HG03469 (cell line): Measurements from ENCODE around the gene MEIOB.

Source experiments
- ATAC-seq: cut with Tn5 transposase; IDR thresholded peaks from one replicate; pipeline ENCODE4 v1.9.1; 2021; ENCODE audit warnings: mild to moderate bottlenecking, moderate library complexity, moderate number of reproducible peaks; ENCODE audit not compliant: unreplicated experiment

Gene MEIOB

DNA sequence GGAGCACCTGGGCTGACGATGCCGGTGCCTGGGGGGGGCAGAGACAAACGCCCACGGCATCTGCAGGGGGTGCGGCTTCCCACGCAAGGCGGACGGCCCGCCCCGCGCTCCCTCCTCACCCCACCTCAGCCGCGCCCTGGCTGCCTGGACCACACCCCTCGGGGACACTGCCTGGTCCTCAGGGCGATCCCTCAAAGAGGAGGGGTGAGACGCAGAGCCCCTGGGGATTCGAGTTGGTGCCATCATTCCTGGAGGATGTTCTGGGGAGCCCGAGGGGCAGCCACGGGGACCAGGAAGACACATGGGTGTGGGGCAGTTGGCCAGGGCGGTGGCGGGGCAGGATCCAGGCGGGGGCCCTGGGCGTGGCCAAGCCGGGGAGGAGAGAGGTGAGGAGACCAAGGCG lies 82.3 kb downstream of the MEIOB start:
- no peak for ATAC-seq

DNA sequence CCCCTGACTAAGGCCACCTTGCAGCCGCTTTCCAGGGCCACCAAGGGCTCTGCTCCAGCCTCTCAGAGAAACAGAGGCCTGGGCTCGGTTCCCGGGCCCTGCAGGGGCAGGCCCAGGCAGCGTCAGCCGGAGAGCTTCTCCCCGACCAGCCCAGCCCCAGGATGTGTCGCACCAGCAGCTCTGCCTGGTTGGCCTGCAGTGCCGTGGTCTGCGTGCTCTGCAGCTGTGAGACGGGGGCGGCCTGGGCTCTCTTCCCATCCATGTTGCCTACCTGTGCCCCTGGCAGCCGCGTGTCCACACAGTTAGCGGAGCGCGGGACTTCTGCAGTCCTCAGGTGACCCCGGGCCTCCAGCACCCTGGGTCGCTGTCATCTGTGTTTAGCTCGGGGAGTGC lies 83.3 kb downstream of the MEIOB start:
- ATAC-seq: no peak

DNA sequence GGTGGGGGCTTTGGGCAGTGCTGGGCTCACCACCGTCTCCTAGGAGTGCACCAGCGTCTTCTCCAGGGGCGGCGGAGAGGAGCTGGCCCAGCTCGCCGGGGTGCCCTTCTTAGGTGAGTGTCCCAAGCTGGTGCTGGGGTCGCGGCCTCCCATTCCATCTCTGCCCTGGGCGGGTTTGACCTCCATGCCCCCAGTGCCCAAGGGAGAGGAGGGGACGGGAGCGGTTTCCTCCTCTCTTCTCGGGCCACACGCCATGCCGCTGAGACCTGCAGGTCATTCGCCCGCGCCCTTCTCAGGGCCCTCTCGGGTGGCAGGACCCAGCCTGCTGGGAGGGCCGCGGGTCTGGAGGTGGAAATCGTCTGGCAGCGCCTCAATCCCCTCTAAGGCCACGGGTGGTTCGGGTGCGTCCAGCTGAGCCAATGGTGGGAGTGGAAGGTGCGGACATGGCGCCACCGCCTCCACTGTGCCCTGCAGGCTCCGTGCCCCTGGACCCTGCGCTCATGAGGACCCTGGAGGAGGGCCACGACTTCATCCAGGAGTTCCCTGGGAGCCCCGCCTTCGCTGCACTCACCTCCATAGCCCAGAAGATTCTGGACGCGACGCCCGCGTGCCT lies 83.8 kb downstream of the MEIOB start:
- no peak for ATAC-seq

DNA sequence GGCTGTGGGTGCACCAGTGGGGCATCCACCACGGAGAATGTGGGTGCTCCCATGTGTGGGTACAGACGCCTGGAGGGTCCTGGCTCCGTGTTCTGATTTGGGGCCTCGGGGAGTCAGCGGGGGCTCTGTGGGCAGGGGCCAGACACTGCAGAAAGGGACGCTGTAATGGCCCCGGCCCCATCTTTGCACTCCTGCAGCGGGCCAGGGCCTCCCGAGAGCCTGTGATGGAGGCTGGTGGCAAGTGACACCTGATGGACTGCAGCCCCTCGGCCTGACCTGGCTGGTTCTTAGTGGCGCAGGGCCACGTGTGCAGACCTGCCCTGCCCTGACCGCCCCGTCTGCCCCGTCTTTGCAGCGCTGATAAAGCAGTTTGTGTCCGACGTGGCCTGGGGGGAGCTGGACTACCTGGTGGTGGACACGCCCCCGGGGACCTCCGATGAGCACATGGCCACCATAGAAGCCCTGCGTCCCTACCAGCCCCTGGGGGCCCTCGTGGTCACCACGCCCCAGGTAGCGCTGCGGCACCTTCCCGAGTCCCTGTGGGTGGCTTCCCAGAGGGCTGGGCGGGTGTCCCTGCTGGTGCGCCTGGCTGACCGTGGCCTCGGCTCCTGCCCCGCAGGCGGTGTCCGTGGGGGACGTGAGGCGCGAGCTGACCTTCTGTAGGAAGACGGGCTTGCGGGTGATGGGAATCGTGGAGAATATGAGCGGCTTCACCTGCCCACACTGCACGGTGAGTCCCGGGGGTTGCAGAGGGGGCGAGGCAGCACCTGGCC lies 84.5 kb downstream of the MEIOB start:
- no peak for ATAC-seq

DNA sequence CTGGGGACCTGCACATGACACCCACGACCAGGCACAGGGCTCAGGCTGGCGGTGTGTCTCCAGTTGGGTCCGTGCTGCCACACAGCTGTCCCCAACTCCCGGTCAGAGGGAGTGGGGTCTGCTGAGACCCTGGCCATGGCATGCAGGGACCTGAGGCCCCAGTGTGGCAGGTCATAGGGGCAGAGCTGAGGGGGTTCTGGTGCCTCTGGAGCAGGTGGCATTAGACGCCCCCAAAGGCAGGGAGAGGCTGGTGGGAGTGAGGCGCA lies 85.0 kb downstream of the MEIOB start:
- ATAC-seq: no peak

DNA sequence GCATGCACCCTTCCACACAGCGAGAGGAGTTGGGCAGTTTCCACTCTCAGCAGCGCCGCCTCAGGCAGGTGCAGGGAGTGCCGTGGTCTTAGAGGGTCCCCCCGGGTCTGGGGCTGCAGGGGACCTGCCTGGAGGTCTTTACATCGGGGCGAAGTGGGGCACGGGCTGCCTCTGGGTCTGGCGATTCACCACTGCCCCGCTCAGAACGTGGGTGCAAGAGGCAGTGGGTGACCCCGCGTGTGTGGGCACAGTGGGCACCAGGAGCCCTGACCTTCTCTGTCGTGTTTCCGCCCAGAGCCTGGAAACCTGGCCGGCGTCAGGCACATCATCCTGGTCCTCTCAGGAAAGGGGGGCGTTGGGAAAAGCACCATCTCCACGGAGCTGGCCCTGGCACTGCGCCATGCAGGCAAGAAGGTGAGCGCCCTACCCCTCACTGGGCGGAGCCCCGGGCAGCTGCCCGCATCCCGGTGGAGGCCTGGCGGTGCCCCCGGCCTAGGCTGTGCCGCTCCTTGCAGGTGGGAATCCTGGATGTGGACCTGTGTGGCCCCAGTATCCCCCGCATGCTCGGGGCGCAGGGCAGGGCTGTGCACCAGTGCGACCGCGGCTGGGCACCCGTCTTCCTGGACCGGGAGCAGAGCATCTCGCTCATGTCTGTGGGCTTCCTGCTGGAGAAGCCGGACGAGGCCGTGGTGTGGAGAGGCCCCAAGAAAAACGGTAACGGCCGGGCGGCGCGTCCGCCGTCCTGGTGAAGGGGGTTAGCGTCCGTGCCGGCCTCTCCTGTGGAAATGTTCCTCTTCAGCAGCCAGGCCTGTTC lies 85.5 kb downstream of the MEIOB start:
- ATAC-seq: no peak

DNA sequence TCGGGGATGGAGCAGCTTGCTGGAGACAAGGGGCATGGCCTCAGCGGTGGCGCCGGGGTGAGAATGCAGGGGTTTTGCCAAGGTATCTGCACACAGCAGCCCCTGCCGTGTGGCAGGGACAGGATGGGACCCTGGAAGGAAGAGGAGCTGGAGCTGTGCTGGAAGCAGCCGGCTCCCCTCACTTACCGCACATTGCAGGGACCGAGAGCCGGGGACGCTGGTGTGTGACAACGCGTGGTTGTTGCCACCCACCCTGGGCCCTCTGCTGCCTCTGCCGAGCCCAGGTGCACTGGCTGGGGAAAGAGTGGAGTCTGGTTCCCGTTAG lies 86.2 kb downstream of the MEIOB start:
- no peak for ATAC-seq

DNA sequence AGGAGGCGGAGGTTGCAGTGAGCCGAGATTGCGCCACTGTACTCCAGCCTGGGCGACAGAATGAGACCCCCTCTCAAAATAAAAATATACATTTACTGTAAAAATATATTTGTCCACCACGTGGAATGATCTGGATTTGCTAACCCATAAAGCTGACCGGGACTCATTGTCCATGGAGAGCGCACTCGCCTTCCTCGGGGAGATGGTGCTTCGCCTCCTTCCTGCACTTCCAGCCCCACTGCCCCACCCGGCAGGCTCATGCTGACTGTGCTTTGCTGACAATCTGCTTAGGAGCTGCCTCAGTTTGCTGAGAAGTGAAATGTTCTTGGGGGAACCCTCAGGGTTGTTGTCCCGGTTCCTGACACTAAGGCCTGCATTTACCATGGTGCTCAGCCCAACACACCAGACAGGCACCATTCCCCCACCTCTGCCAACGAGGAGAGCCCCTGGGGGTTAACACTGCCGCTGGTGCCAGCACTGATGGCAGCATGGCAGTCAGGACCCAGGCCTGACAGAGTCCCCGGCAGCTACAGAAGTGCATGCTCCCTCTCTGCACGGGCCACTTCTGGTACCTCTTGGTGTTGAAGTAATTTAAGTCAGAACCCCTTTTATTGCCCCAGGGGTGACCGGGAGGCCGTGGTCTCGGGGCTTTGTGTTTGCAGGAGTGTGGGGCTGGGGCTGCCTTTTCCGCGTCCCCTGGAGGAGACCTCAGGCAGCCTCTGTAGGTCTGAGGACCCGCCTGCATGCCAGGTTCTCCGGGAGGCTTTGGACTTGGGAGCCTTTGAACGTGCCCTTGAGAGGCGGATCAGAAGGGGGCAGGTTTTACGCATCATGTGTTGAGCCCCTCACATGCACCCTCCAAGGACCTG lies 86.8 kb downstream of the MEIOB start:
- ATAC-seq: no peak
